Measurements from ENCODE around the gene PPP1R3E.

PPP1R3E gene

GRCh38 chr14:23294734-23295561 lies 7.7 kb downstream of the PPP1R3E start:
- TF ChIP-seq, protein P1, sequence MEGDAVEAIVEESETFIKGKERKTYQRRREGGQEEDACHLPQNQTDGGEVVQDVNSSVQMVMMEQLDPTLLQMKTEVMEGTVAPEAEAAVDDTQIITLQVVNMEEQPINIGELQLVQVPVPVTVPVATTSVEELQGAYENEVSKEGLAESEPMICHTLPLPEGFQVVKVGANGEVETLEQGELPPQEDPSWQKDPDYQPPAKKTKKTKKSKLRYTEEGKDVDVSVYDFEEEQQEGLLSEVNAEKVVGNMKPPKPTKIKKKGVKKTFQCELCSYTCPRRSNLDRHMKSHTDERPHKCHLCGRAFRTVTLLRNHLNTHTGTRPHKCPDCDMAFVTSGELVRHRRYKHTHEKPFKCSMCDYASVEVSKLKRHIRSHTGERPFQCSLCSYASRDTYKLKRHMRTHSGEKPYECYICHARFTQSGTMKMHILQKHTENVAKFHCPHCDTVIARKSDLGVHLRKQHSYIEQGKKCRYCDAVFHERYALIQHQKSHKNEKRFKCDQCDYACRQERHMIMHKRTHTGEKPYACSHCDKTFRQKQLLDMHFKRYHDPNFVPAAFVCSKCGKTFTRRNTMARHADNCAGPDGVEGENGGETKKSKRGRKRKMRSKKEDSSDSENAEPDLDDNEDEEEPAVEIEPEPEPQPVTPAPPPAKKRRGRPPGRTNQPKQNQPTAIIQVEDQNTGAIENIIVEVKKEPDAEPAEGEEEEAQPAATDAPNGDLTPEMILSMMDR (IDR thresholded peaks at IDR 0.05; ENCODE audit: control insufficient read depth, insufficient read depth, low read depth, low read length, missing control alignments), result peak; percentile 89
- no peak for DNase-seq (ENCODE audit: low read depth)
- no peak overlapping the region for H3K4me3 ChIP-seq (ENCODE audit: control insufficient read depth, low read depth, low read length)

DNA sequence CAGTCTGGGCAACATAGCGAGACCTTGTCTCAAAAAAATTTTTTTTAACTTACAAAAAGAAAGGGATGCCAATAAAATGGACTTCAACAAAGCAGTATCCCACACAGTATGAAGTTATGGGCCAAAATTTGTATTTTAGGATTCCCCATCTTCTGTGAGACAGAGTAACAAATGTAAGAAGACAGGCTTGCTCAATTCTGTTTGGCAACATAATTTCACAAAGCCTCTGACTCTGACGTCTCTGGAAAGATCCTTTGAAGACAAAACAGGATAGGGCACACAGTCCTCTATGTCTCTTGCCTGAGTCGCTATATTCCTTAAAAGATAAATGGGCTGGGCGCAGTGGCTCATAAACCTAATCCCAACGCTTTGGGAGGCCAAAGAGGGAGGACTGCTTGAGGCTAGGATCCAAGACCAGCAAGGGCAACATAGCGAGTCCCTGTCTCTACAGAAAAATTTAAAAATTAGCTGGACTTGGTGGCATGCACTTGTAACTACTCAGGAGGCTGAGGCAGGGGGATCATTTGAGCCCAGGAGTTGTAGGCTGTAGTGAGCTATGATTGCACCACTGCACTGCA lies 15.7 kb downstream of the PPP1R3E start:
- peak overlapping the region; percentile 87 for H3K4me3 ChIP-seq (ENCODE audit: control insufficient read depth, low read depth, low read length)
- DNase-seq (ENCODE audit: low read depth), result no peak
- TF ChIP-seq, protein P1 (IDR thresholded peaks at IDR 0.05; ENCODE audit: control insufficient read depth, insufficient read depth, low read depth, low read length, missing control alignments), result no peak

DNA sequence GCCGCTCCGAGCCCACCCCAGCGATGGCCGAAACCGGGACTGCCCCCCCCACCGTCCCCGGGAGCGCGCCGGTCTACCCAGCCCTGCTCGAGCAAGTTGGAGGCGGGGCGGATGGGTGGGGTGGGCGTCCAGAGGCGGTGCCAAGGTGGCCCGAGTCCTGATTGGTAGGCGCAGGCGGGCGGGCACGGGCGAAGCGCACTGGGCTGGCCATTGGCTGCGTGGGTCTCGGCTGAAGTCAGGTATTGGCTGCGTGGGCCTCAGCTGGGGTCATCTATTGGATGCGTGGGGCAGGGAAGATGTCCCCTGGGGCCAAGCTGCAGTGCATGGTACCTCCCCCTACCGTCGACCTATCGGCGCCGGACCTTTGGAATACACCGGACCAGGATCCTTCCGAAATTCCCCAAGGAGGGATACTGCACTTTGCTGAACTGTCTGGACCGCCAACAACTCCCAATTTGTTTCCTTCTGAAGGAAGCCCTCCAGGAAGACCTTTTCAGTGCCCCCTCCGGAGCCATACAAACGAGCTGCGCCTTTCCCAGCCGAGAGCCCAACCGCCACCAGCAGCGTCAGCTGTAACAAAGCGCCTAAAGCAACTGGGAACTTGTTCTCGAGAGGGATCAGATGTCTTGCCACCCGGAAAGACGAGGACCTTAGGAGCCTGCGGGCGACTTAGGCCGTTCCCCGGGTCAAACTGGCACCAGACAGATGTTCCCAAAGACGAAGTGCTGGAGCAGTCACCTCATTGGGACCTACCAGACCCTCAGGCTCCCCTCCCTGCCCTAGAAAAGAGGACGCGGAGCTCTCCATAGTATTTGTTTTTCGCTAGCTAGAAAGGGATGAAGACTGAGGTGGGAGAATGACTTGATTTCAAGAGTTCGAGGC lies 16.4 kb downstream of the PPP1R3E start, which contains the start of gene HOMEZ:
Gene HOMEZ (minus strand): TSS at position 113 of the 882 bp plus-strand sequence. CDS start 180 bp downstream, outside the sequence.
- TF ChIP-seq, protein P1 (IDR thresholded peaks at IDR 0.05; ENCODE audit: control insufficient read depth, insufficient read depth, low read depth, low read length, missing control alignments), result no peak
- peak within 1 kb of the TSS; percentile 87 for H3K4me3 ChIP-seq (ENCODE audit: control insufficient read depth, low read depth, low read length)

DNA sequence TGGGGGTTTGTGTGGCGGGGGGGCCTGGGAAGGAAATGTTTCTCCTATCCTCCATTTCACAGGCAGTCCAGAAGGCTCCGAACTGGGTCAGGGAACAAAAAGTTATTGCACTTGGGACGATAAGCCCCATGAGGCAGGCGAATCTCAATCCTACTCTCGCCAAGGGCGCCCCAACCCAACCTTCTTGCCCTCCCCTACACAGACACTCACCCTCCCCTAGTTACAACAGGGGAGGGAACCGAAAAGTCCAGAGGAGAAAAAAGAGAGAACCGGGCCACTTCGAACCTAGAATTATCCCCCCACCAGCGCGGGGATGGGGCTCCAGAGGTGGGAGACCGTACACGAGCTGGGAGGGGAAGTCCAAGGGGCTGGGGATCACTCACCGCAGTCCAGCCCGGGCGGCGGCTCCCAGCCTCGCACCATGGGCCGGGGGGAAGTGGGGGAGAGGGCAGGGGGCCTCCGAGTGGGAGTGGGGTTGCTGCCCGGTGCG lies 17.1 kb downstream of the PPP1R3E start:
- no peak for DNase-seq (ENCODE audit: low read depth)
- peak overlapping the region; percentile 87 for H3K4me3 ChIP-seq (ENCODE audit: control insufficient read depth, low read depth, low read length)
- TF ChIP-seq, protein P1 (IDR thresholded peaks at IDR 0.05; ENCODE audit: control insufficient read depth, insufficient read depth, low read depth, low read length, missing control alignments), result no peak

More for the DNA sequence above, 16.4 kb downstream of the PPP1R3E start, which contains the start of gene HOMEZ:
- DNase-seq (ENCODE audit: low read depth), result peak; percentile 93

- DNase-seq (ENCODE audit: low read depth), result no peak
- TF ChIP-seq, protein P1 (IDR thresholded peaks at IDR 0.05; ENCODE audit: control insufficient read depth, insufficient read depth, low read depth, low read length, missing control alignments), result no peak
- H3K4me3 ChIP-seq (ENCODE audit: control insufficient read depth, low read depth, low read length), result peak overlapping the region; percentile 87
Measured at GRCh38 chr14:23284654-23285529, 17.8 kb downstream of the PPP1R3E start.
